PFSK-1 (cell line): ENCODE data around the gene RFPL2.

Experiments used
- FOXP2 ChIP-seq: optimal IDR thresholded peaks from 2 replicates; pipeline ENCODE3; 2011; ENCODE audit warnings: borderline replicate concordance, control low read depth, inconsistent platforms; ENCODE audit not compliant: insufficient read depth; ENCODE audit errors: extremely low read length, extremely low read depth
- POLR2AphosphoS5 ChIP-seq: IDR thresholded peaks from 2 replicates; pipeline ENCODE4 v1.6.1; 2012; ENCODE audit warnings: low read depth, mild to moderate bottlenecking, control low read depth, low read length, moderate library complexity
- REST ChIP-seq, 2 experiments: IDR thresholded peaks; 2 replicates each; pipeline versions ENCODE4 v1.6.1 to v1.8.0; 2011 to 2012; ENCODE audit warnings: low read depth in 2 of 2, low read length in 2 of 2, control low read depth in 1 of 2, inconsistent platforms in 1 of 2, mild to moderate bottlenecking in 1 of 2, moderate library complexity in 1 of 2; ENCODE audit not compliant: insufficient read depth in 1 of 2
- SIN3A ChIP-seq: IDR thresholded peaks from 2 replicates; pipeline ENCODE4 v1.6.1; 2012; ENCODE audit warnings: mild to moderate bottlenecking, low read length, moderate library complexity, borderline replicate concordance; ENCODE audit not compliant: insufficient read depth
- TAF1 ChIP-seq: IDR thresholded peaks from 2 replicates; pipeline ENCODE4 v1.6.1; 2012; ENCODE audit warnings: low read length, control low read depth, borderline replicate concordance; ENCODE audit not compliant: insufficient read depth

The RFPL2 gene

GRCh38 chr22:32144496-32145274, 60.2 kb downstream of the RFPL2 start:
- TF ChIP-seq REST (IDR thresholded peaks at IDR 0.05; ENCODE audit: insufficient read depth in 1 of 2, low read depth in 2 of 2, low read length in 2 of 2) (no peak), POLR2AphosphoS5 (no peak), FOXP2 (no peak), TAF1 (no peak), SIN3A (no peak)

GRCh38 chr22:32142600-32142999, 62.3 kb downstream of the RFPL2 start:
- no peak for TF ChIP-seq REST (IDR thresholded peaks at IDR 0.05; ENCODE audit: insufficient read depth in 1 of 2, low read depth in 2 of 2, low read length in 2 of 2)
